Lower lobe of right lung (tissue), 2 donors: ENCODE measurements around the gene RABEPK. TPM values are rescaled to one million over a fixed set of nuclear protein-coding genes. Genes with fewer than 3 reads are reported as not detected.
"Not testable (repeated sequence)": the region's sequence is repeated elsewhere in the genome, so short reads cannot be mapped to it uniquely, and the experiment has no call there.

ENCODE experiments used
- ATAC-seq, 2 donors: fragments of 200-7000 bp; cut with Tn5 transposase; one replicate each; pipeline ENCODE4 v1.9.1; 2020 to 2022; ENCODE audit warnings: mild to moderate bottlenecking in 2 of 2, moderate library complexity in 2 of 2
- DNase-seq: peaks from one replicate; pipeline ENCODE4 v3.0.0-alpha.2; 2020
- H3K27ac ChIP-seq: fragments of 200-600 bp; one replicate; pipeline ENCODE4 v1.8.0; 2022
- H3K27me3 ChIP-seq: fragments of 200-600 bp; one replicate; pipeline ENCODE4 v1.8.0; 2022; ENCODE audit warnings: low read depth
- H3K36me3 ChIP-seq: fragments of 200-600 bp; one replicate; pipeline ENCODE4 v1.8.0; 2022; ENCODE audit warnings: mild to moderate bottlenecking
- H3K4me1 ChIP-seq: fragments of 200-600 bp; one replicate; pipeline ENCODE4 v1.8.0; 2022
- H3K4me3 ChIP-seq: fragments of 200-600 bp; one replicate; pipeline ENCODE4 v1.8.0; 2022; ENCODE audit warnings: mild to moderate bottlenecking
- H3K9me3 ChIP-seq: fragments of 200-600 bp; one replicate; pipeline ENCODE4 v1.8.0; 2022
- CTCF ChIP-seq: fragments of 200-600 bp; IDR thresholded peaks from one replicate; pipeline ENCODE4 v1.8.0; 2022; ENCODE audit warnings: antibody characterized with exemption, mild to moderate bottlenecking
- intact Hi-C: fragments of 100-400 bp; cut with DNase I; formaldehyde crosslinking; loops from one replicate; pipeline ENCODE4 v1.11.0; 2022
- total RNA-seq: library from RNA; stranded (reverse); fragmentation: NEBNext Ultra II Directional; extraction: Animal tissue kit (Norgen Biotek cat#: 25700); gene quantifications from one replicate; pipeline ENCODE4 v1.2.1, GENCODE V29; 2021
- donor health status: DM: no; HTN: yes; CAD: no; lungs with severe emphysema.

Gene RABEPK
- total RNA-seq, 1 donor from 2014 or later, result 12.3 TPM

GRCh38 chr9:125161284-125161918 is 38.9 kb upstream of the RABEPK start:
- ATAC-seq, result peak; percentile 80 to 81
- DNase-seq, result no peak
- intact Hi-C loops, result no loop called here
- Histone ChIP-seq H3K27ac (peak overlapping the region; percentile 28), H3K27me3 (no peaks in the 10 kb centered on the region), H3K4me3 (no peak overlapping the region), H3K36me3 (peaks cover 25% of the 10 kb centered on the region), H3K9me3 (no peaks in the 10 kb centered on the region), H3K4me1 (peaks cover 20% of the 10 kb centered on the region)
- no peak for TF ChIP-seq CTCF

- H3K9me3 ChIP-seq, H3K27ac ChIP-seq, DNase-seq, H3K4me3 ChIP-seq, intact Hi-C loops, ATAC-seq, H3K27me3 ChIP-seq: not testable (repeated sequence)
- H3K4me1 ChIP-seq, result peaks cover 20% of the 10 kb centered on the region
- peaks cover 12% of the 10 kb centered on the region for H3K36me3 ChIP-seq
Measured at GRCh38 chr9:125162891-125163290, 37.5 kb upstream of the RABEPK start.

- no peak overlapping the region for H3K27ac ChIP-seq
- ATAC-seq (no peak), DNase-seq (no peak)
- intact Hi-C loops, result no loop called here
- H3K27me3 ChIP-seq, result no peaks in the 10 kb centered on the region
- peaks cover 7% of the 10 kb centered on the region for H3K4me1 ChIP-seq
- TF ChIP-seq CTCF, result no peak
- no peak overlapping the region for H3K4me3 ChIP-seq
- no peaks in the 10 kb centered on the region for H3K9me3 ChIP-seq
- H3K36me3 ChIP-seq, result peaks cover 33% of the 10 kb centered on the region
Measured at GRCh38 chr9:125166762-125167161, 33.6 kb upstream of the RABEPK start.

- H3K9me3 ChIP-seq, result no peaks in the 10 kb centered on the region
- ATAC-seq (no peak), DNase-seq (no peak)
- H3K4me1 ChIP-seq, result peaks cover 21% of the 10 kb centered on the region
- no peak overlapping the region for H3K27ac ChIP-seq
- no peaks in the 10 kb centered on the region for H3K27me3 ChIP-seq
- H3K4me3 ChIP-seq, result no peak overlapping the region
- H3K36me3 ChIP-seq, result peaks cover 29% of the 10 kb centered on the region
- intact Hi-C loops, result no loop called here
- TF ChIP-seq CTCF, result no peak
Measured at GRCh38 chr9:125169895-125170294, 30.4 kb upstream of the RABEPK start.

GRCh38 chr9:125172031-125172755 is 28.1 kb upstream of the RABEPK start:
- intact Hi-C loops, result no loop called here
- DNase-seq (no peak), ATAC-seq (peak in 1 of 2 donors; percentile 18)
- no peak for TF ChIP-seq CTCF
- H3K4me1 ChIP-seq, result peaks cover 22% of the 10 kb centered on the region
- H3K9me3 ChIP-seq, result no peaks in the 10 kb centered on the region
- no peak overlapping the region for H3K4me3 ChIP-seq
- no peak overlapping the region for H3K27ac ChIP-seq
- H3K36me3 ChIP-seq, result peaks cover 32% of the 10 kb centered on the region
- no peaks in the 10 kb centered on the region for H3K27me3 ChIP-seq

- Histone ChIP-seq H3K27me3 (no peaks in the 10 kb centered on the region), H3K4me3 (no peak overlapping the region), H3K9me3 (no peaks in the 10 kb centered on the region), H3K4me1 (peaks cover 26% of the 10 kb centered on the region), H3K36me3 (peaks cover 9% of the 10 kb centered on the region), H3K27ac (no peak overlapping the region)
- no peak for TF ChIP-seq CTCF
- intact Hi-C loops, result no loop called here
- no peak for DNase-seq
- ATAC-seq, result no peak
Measured at GRCh38 chr9:125176636-125177035, 23.7 kb upstream of the RABEPK start.
